ENCODE measurements around the gene BLCAP.

- TF ChIP-seq POLR2A (IDR thresholded peaks at IDR 0.05; ENCODE audit: low read length), result no peak
- TF ChIP-seq GATA1 (IDR thresholded peaks at IDR 0.05; ENCODE audit: low read depth, low read length), result no peak
Measured at GRCh38 chr20:37575884-37576283, 48.2 kb upstream of the BLCAP start.

Measured in erythroblast (primary cell).